OCI-LY1 (cell line): Measurements from ENCODE around the gene YBX2.

ENCODE experiments used
- CTCF ChIP-seq: fragments of 200-600 bp; sonication (generic), shearing (Covaris generic); IDR thresholded peaks from 2 replicates; pipeline ENCODE4 v1.5.1; 2017; ENCODE audit warnings: mild to moderate bottlenecking, antibody characterized with exemption, low read length, moderate library complexity, mixed read lengths
- EZH2 ChIP-seq: fragments of 200-600 bp; sonication (generic), shearing (Covaris generic); IDR thresholded peaks from 2 replicates; pipeline ENCODE4 v1.8.0; 2017; ENCODE audit warnings: borderline replicate concordance, mixed run types, mild to moderate bottlenecking, antibody characterized with exemption, low read length, moderate library complexity, mixed read lengths

GRCh38 chr17:7304179-7304578, 9.7 kb upstream of the YBX2 start:
- no peak for TF ChIP-seq CTCF
- TF ChIP-seq EZH2, result no peak
